ENCODE measurements around the gene NHSL2.

The NHSL2 gene

GRCh38 chrX:72126539-72127140 lies 216.0 kb downstream of the NHSL2 start:
- peak; percentile 68 to 71 for DNase-seq (ENCODE audit: low read depth in 2 of 2, low spot score in 1 of 2)

- DNase-seq (ENCODE audit: low read depth in 2 of 2, low spot score in 1 of 2) = no peak
Observed at GRCh38 chrX:72127332-72127731, 216.7 kb downstream of the NHSL2 start.

GRCh38 chrX:72128183-72128834 lies 217.7 kb downstream of the NHSL2 start:
- DNase-seq (ENCODE audit: low read depth in 2 of 2, low spot score in 1 of 2) = no peak

GRCh38 chrX:72128881-72129280 lies 218.2 kb downstream of the NHSL2 start:
- no peak for DNase-seq (ENCODE audit: low read depth in 2 of 2, low spot score in 1 of 2)

- no peak for DNase-seq (ENCODE audit: low read depth in 2 of 2, low spot score in 1 of 2)
Observed at GRCh38 chrX:72129661-72130060, 219.0 kb downstream of the NHSL2 start.

GRCh38 chrX:72130156-72130761 lies 219.6 kb downstream of the NHSL2 start:
- no peak for DNase-seq (ENCODE audit: low read depth in 2 of 2, low spot score in 1 of 2)

GRCh38 chrX:72130762-72131250 lies 220.2 kb downstream of the NHSL2 start:
- DNase-seq (ENCODE audit: low read depth in 2 of 2, low spot score in 1 of 2) = no peak

GRCh38 chrX:72131317-72132294 lies 221.0 kb downstream of the NHSL2 start, which contains the start of gene RTL5:
RTL5 (minus strand) TSS chrX:72131915.
- peak in 1 of 2 donors; percentile 10 for DNase-seq (ENCODE audit: low read depth in 2 of 2, low spot score in 1 of 2)

GRCh38 chrX:72132456-72132855 lies 221.8 kb downstream of the NHSL2 start:
- DNase-seq (ENCODE audit: low read depth in 2 of 2, low spot score in 1 of 2) = no peak

- no peak for DNase-seq (ENCODE audit: low read depth in 2 of 2, low spot score in 1 of 2)
Observed at GRCh38 chrX:72133851-72134546, 223.4 kb downstream of the NHSL2 start.

- DNase-seq (ENCODE audit: low read depth in 2 of 2, low spot score in 1 of 2) = no peak
Observed at GRCh38 chrX:72137846-72138495, 227.3 kb downstream of the NHSL2 start.

- DNase-seq (ENCODE audit: low read depth in 2 of 2, low spot score in 1 of 2) = no peak
Observed at GRCh38 chrX:72139538-72139937, 228.9 kb downstream of the NHSL2 start.

GRCh38 chrX:72141372-72142004 lies 230.8 kb downstream of the NHSL2 start:
- DNase-seq (ENCODE audit: low read depth in 2 of 2, low spot score in 1 of 2) = no peak

- DNase-seq (ENCODE audit: low read depth in 2 of 2, low spot score in 1 of 2) = no peak
Observed at GRCh38 chrX:72142094-72142793, 231.6 kb downstream of the NHSL2 start.

GRCh38 chrX:72142794-72143608 lies 232.4 kb downstream of the NHSL2 start:
- no peak for DNase-seq (ENCODE audit: low read depth in 2 of 2, low spot score in 1 of 2)

GRCh38 chrX:72143609-72143907 lies 232.9 kb downstream of the NHSL2 start:
- DNase-seq (ENCODE audit: low read depth in 2 of 2, low spot score in 1 of 2) = no peak

GRCh38 chrX:72145181-72145580 lies 234.5 kb downstream of the NHSL2 start:
- DNase-seq (ENCODE audit: low read depth in 2 of 2, low spot score in 1 of 2) = no peak

GRCh38 chrX:72146527-72146926 lies 235.9 kb downstream of the NHSL2 start:
- no peak for DNase-seq (ENCODE audit: low read depth in 2 of 2, low spot score in 1 of 2)

Measured in stimulated activated CD8-positive, alpha-beta memory T cell treated with anti-CD3 and anti-CD28 coated beads, Interleukin-4, amount 100 ng/mL, for 1 hour (primary cell).